HG03060 (cell line): ENCODE results near the gene MBNL1.

Experiments
- ATAC-seq: cut with Tn5 transposase; IDR thresholded peaks from one replicate; pipeline ENCODE4 v1.9.1; 2021; ENCODE audit warnings: low read depth, moderate number of reproducible peaks; ENCODE audit not compliant: unreplicated experiment

MBNL1 gene

DNA sequence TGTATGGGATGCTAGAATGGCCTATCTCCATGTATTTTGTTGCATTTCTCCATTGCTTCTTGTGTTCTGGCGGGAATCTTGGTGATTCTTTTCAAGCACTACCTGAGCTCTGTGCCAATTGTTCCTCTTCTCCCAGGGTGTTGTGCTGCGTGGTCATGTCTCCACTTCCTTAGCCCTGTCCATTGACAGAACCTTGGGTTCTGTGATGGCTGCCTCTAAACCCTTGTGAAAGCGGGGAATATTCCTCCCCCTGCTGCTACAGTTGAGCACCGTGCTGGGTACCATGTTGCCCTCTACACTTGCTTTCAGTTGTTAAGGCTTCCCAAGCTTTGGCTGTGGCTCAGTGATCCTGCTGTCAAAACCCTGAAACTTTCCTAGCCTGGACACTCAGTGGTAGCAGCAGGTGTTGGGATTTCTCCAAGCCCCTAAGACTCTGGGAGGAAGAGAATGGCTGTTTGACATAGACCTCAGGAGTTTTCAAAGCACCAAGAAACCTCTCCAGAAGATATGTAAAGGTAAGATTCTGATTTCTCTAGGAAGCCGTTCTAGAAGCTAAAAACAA lies 69.5 kb downstream of the MBNL1 start:
- no peak for ATAC-seq

DNA sequence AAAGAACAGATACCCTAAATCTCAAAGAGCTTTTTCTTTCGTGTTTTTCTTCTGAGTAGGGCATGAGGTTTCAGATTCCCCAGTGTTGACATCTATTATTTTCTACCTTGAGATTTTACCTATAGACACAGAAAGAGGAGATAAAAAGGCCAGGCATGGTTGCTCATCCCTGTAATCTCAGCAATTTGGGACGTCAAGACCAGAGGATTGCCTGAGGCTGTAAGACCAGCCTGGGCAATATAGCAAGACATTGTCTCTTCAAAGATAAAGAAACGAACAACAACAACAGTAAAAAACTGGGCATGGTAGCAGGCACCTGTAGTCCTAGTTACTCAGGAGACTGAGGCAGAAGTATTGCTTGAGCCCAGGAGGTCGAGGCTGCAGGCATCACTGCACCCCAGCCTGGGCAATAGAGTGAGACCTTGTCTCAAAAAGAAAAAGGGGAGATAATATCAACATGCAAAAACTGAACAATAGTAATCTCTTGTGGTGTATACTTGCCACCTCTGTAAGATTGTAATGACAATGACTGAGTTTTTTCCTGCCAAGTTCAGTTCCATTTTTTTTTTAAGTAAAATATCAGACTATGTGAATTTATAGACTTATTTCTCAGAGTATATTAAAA lies 71.3 kb downstream of the MBNL1 start:
- ATAC-seq = no peak

DNA sequence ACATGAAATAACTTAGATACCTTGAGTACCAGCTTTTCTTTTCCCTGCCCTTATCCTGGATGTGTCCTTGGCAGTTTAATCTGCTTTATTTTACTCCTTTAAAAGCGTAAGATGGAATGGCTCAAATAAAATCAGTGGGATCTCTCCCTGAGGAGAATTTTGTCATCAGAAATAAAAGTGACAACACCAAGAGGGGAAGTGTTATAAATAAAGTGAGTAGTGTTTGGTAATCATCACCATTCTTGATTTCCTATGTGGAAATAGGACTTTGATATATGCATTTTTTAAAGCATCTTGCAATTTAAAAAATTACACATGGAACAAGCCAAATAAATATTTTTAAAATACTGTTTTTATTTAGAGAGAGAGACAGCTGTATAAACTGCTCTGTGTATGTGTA lies 76.5 kb downstream of the MBNL1 start:
- no peak for ATAC-seq

DNA sequence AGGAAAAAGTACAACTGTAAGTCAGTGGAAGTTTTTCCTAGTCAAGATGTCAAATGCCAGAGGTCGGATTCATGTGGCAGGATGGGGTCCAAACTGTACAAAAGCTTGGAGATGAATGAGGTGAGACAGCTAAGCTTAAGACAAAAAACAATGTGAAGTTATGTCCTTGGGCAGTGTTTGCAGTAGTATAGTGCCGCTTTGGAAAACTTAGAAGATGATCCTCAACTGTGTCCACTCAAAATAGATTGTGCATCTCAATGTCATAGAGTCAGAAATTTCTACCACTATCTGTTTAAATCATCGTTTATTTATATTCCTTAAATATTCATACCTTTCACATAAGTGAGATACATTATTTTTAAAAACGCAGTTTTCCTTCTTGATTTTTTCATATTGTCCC lies 77.3 kb downstream of the MBNL1 start:
- no peak for ATAC-seq

DNA sequence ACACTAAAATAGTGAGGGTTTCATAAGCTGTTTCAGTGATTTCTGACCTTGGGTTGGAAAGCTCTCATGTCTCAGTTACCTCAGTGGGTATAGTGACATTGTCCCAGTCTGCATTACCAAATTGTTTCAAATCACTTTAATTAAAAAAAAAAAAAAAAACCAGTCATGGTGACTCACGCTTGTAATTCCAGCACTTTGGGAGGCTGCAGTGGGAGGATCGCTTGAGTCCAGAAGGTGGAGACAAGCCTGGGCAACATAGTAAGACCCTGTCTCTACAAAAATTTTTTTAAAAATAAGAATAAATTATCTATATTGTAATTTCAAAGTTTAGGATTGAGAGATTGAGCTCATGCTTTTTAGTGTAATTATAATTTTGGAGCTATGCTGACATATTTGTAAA lies 78.0 kb downstream of the MBNL1 start:
- no peak for ATAC-seq

DNA sequence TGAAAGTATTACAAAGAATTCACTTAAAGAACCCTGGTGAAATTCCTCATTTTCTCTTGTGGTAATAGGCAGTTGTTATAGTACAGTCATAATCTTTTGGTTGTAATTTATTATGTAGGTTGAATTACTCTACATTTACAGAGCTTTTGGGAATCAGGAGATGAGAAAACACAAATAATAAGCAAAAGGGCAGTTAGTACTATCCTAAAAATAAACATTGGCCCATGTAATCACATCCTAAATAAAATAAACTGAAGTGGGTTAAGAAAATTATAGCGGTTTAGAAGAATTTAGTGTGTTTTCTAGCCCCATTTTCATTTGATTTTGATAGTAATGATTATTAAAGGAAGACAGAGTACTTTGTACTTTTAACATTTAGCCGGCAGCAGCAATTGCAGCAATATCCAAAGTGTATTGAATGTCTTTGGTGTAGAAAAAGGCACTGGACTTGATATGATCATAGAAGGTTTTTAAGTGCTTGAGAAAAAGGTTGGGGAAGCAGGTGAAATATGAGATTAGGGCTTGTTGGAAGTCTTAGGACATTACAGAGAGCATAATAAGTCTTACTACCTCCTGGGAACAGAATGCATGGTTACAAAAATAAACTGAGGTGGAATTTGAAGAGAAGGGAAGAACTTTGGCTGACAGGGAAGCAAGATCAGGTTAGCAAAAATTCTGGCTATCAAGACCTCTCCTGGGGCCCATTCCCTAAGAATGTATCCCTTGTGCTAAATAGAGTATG lies 79.9 kb downstream of the MBNL1 start:
- no peak for ATAC-seq

DNA sequence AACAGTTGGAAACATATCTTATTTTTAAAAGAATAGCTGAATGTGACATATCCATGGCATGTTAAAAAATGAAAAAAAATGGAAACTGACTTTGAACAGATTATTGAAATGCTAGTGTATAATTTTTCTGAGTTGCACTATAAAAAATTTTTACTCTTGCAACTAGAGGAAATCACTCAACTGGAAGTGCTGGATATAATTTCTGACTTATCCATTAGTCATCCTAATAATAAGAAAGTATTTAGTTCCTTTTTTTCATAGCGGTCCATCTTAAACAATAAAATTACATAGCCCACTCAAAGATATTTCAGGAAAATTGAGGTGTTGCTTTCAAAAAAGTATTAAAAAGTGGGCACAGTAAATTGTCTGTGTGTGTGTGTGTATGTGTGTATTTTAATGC lies 80.7 kb downstream of the MBNL1 start:
- ATAC-seq = no peak

DNA sequence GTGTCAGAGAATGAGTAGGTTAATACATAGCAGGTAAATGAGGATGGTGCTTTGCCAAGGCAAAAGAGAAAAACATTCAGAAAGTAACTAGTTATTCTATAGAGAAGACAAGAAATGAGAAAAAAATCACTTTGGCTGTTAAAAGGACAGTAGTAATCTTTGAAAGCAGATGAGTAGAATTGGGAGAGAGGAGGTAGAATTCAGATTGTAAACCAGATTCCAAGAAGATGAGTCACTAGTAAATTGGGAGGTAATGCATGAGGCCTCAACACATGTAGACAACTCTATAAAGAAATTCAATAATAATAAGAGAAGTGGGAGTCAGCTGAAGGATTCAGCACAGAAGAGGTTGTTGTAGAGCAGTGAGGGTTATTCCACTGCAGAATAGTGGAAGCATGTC lies 81.4 kb downstream of the MBNL1 start:
- no peak for ATAC-seq

DNA sequence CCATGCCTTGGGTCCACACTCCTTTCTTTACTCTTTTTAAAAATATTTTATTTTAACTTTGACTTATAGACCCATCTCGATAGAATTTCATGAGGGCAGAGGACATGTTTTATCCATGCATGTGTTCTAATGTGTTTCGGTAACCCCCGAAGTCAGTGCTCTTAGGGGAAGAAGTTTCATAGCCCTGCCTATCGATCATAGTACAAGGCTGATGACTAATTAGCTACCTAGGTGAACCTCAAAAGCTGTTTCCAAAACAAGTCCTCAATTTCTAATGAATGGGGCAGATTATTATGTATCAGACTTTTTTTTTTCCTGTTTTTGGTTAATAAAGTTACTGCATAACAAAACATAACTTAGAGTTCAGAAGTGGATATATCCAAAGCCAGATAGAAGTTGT lies 82.0 kb downstream of the MBNL1 start:
- no peak for ATAC-seq

DNA sequence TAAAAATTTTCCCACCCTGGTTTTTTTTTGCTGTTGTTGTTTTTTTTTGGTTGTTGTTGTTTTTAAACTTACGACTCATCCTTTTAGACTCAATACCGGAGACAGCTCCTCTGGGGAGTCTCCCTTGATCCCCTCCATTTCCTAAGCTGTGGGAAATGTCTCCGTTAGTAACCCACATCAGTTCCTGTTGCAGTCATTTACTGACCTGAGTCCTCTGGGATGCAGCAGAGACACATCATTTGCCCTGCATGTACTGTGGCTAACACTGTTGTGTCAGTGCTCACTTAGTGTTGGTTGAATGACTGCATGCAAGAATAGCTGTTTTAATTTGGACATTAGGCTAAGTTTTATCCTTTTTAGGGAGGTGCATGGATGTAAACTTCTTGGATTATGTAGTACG lies 83.8 kb downstream of the MBNL1 start:
- no peak for ATAC-seq

DNA sequence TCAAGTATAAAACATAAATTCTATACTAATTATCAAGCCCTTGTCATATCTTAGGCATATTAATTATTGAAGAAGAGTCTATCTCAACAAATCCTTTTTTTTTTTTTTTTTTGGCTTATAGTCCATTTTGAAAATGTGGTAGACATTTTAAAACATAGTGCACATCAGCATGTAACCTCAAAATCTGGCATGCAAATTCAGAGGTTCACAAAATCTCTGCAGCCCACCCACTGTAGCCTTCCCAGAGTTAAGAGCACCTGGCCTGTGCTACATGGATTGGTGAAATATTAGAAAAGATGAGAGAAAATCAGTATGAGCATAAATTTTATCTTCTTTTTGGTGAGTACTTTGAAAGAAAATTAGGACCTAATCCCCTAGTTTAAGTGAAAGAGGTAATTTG lies 84.8 kb downstream of the MBNL1 start:
- ATAC-seq = no peak

DNA sequence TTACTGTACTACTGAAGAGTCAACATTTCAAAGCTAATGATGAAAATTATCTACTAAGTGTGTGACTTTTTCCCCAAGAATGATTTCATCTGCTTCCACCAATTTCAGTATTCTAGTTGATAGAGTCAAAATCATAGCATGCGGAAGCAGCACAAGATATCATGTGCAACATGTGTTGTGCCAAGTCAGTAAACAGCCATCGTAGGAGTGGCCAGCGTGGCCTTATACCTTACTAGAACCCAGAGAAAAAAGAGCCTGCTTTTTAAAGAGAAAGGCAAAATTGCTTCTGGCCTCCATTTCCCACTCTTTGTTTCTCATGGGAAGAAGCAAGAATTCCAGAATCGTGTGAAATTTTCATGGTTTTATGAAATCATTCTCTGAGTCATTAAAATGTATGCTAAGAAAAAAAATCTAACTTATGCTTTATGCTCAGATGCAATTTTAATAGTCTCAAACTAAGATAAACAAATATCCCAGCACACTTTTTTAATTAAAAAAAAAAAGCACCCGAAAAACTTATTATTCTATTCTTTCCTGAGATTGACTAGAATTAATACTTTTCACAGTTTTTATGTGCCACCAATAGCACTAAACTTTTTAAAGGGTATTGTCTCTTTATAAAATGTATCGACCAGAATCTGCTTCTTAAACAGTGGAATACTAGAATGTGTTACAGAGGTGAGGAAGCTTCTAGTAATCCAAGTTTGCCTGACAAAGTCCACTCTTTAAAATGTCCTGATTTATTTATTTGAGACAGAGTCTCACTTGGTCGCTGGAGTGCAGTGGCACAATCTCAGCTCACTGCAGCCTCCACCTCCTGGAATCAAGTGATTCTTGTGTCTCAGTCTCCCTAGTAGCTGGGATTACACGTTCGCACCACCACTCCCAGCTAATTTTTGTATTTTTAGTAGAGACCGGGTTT lies 87.3 kb downstream of the MBNL1 start:
- ATAC-seq = no peak

DNA sequence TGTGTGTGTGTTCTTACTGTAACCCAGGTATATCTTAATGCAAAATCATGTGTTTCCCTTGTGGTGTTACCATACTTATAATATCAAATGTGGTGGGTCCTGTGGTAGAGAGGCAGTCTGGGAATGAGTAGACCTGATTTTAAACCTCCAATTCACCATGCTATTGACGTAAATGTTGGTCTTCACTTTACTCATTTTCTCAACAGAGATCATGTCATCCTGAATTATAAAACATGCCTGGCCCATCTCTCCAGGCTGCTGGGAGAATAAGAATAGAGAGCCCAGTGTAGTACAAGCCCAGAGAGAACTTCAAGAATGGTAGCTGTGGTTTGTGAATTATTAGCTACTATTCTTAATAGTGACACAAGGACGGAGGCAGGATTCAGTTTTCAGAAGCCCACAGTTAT lies 88.1 kb downstream of the MBNL1 start:
- peak; percentile 52 for ATAC-seq

DNA sequence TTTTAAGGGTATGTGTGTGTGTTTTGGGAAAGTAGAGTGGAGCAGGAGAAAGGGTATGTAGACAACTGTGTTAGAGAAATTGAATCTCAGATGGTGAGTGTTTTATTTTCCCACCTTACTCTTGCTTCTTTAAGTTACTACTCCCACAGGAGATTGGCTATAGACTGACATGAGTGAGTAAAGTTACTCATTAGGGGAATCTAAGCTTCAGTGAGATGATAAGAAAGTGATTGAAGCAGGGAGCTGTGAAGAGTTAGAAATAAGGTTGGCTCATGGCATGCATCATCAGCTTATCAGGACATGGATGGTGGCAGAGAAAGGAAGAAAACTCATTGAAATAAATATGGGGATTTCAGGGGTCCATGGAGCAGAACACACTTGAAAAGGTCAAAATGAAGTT lies 88.9 kb downstream of the MBNL1 start:
- no peak for ATAC-seq

DNA sequence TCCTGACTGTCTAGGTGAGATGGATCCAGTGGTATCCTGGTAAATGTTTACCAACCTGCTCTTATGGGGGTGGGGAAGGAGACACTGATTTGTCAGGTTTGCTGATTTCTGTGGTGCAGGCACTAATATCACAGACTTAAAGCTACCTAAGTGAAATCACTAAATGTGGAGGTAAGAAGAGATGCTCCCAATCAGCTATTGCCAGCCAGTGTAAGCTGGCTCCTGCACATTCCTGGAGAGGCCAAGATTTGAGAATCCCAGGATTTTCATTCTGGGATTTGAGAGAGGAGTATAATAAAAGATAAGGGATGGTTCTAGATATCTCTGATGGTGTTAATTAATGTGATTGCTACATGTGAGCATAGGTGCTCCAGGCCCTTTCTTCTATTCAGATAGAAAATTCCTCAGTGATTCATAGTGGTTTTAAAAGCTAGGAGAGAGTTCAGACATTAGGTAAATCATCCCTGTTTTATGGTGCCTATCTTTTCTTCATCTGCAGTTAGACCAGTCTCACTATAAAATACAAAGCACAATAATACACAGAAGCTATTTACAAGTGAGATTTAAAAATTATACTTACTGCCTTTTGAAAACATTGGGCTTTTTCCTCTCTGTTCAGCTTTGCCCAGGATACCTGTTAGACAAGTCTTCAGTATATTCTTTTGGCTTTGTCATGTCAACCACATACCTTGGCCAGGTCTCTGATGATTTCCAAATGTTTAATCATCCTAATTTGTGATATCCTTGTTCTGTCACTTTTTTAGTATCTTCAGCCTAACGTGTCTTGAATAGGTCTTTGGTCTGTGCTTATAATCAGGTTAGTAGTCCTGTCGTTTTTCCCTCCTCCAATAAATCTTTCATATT lies 90.9 kb downstream of the MBNL1 start:
- ATAC-seq = no peak

DNA sequence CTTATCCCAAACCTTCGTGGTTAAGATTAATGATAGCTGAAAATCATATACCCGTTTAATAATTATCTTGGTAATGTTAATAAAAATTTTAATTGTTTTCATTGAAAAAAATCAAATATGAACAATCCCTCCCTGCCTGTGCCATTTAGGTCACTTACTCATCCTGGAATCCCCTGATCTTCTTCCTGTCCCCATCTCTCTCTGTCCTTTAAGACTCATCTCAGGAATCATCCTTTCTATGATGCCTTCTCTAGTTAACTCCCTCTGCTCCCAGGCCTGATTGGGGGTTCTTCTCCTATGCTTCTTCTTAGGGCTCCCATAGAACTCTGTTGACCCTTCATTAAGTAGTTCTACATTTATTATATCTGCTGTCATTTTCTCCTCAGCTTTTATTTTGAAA lies 91.6 kb downstream of the MBNL1 start:
- no peak for ATAC-seq

DNA sequence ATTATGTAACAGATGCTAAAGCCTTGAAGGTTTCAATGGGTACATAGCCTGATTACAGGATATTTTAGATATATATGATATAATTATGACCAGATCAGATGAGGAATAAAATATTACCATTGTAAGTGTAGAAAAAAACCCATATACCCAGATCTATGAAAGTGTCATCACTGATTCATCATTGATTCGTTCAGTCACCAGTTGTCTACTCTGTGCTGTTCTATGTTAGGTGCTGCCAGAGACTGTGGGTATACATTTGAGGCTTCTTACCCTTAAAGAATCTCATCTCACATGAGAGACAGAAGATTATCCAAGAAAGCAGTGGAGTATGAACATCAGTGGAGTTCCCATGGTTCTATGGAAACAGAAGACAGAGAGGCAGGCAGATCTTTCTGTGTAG lies 92.2 kb downstream of the MBNL1 start:
- ATAC-seq = no peak

DNA sequence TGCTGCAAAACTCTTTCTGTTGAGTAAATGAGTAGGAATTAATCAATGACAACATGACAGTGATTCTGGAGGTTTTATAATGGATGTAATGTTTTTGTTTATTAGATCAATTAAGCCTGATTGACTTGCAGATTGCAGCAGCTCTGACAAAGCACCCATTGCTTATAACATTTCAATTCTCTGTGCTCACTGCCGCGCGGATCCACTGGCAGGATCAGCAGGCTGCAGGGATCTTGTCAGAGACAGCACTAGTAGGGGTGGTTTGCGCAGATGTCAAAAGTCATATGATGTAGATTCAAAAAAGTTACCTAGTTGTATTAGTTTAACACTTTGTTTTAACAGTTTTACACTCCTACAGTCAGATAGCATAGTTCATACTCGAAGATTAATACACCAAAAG lies 93.4 kb downstream of the MBNL1 start:
- ATAC-seq = no peak

DNA sequence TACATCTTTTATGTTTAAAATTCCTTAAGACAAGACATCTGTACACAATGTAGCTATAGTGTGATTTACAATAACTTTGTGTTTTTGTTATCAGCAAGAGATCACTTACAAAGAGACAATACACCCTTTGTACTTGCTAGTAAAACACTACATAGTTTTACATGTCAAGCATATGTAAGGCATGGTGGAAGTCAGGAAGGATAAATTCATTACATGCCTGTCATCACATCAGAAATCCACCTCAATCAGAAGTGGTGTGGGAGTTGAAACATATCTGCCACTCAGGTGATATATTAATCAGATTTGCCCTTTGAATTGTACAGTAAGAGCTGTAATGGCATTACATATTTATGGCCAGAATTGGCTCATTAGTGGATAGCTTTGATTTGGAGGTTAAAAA lies 95.5 kb downstream of the MBNL1 start:
- no peak for ATAC-seq

DNA sequence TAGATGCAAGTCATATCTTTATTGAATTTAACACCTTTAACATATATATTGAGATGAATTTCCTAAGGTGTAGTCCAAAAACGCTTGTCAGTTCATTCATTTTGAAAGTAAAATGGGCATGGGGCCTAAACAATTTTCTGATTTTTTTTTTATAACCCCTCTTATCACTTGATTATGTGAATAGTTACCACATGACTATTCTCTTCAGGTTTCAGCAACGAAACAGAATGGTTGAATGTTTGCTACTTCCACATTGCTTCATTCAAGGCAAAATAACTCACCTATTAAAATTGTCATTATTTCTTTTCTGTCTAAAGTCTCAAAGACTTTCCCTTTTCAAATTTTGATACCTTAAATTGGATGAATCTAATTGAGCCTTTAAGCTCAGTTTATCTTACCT lies 96.4 kb downstream of the MBNL1 start:
- ATAC-seq = no peak
